ENCODE measurements around the gene AGMO. TPM values are rescaled to one million over a fixed set of nuclear protein-coding genes. Genes with fewer than 3 reads are reported as not detected.

The AGMO gene
- total RNA-seq, 1 donor from 2014 or later: 0.20 TPM

DNA sequence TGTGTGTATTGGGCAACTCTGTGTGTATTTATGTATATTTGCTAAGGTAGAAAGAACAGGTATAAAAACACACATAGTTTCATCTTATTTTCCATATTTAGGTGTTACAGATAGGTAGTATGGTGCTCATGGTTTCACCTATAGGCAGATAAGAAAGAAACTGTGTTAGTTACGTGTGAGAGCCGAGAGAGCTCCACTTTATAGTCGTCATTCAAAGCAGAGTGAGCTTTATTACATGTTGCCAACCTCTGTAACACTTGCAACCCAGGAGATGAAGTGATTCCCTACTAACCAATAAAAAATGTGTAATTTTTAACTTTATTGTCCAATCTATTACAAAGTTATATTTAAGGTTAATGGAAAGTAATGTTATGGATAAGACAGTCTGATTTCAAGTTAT lies 121.3 kb downstream of the AGMO start:
- H3K36me3 ChIP-seq: no peaks in the 10 kb centered on the region
- TF ChIP-seq, protein P1, sequence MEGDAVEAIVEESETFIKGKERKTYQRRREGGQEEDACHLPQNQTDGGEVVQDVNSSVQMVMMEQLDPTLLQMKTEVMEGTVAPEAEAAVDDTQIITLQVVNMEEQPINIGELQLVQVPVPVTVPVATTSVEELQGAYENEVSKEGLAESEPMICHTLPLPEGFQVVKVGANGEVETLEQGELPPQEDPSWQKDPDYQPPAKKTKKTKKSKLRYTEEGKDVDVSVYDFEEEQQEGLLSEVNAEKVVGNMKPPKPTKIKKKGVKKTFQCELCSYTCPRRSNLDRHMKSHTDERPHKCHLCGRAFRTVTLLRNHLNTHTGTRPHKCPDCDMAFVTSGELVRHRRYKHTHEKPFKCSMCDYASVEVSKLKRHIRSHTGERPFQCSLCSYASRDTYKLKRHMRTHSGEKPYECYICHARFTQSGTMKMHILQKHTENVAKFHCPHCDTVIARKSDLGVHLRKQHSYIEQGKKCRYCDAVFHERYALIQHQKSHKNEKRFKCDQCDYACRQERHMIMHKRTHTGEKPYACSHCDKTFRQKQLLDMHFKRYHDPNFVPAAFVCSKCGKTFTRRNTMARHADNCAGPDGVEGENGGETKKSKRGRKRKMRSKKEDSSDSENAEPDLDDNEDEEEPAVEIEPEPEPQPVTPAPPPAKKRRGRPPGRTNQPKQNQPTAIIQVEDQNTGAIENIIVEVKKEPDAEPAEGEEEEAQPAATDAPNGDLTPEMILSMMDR (IDR thresholded peaks at IDR 0.05): no peak
- H3K4me1 ChIP-seq: no peaks in the 10 kb centered on the region
- no peak overlapping the region for H3K27ac ChIP-seq
- intact Hi-C loops (cut with DNase I): no loop called here
- DNase-seq (no peak), ATAC-seq (no peak)
- no peak overlapping the region for H3K4me3 ChIP-seq
- H3K9me3 ChIP-seq: no peaks in the 10 kb centered on the region
- no peaks in the 10 kb centered on the region for H3K27me3 ChIP-seq

DNA sequence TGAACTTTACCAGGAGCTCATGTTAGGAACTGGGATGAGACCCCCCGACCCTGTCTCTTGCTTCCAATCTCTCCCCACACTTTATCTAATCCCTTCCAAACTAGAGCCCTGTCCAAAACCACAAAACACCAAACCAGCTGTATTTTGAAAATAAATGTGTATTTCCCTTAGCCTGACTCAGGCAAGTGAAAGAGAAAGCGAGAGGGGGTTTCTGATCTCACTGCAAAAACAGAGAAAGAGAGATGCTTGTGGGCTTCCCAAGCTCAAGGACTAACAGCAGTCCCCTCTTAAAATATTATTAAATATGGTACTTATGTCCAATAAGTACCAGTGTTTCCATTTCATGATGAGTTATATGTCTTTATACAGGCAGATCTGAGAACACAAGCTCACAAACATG lies 122.0 kb downstream of the AGMO start:
- no peaks in the 10 kb centered on the region for H3K27me3 ChIP-seq
- H3K9me3 ChIP-seq: no peaks in the 10 kb centered on the region
- no peaks in the 10 kb centered on the region for H3K36me3 ChIP-seq
- ATAC-seq: no peak
- no peak overlapping the region for H3K27ac ChIP-seq
- intact Hi-C loops (cut with DNase I): no loop called here
- TF ChIP-seq, protein P1 (IDR thresholded peaks at IDR 0.05): no peak
- no peak for DNase-seq
- H3K4me1 ChIP-seq: no peaks in the 10 kb centered on the region
- H3K4me3 ChIP-seq: no peak overlapping the region

DNA sequence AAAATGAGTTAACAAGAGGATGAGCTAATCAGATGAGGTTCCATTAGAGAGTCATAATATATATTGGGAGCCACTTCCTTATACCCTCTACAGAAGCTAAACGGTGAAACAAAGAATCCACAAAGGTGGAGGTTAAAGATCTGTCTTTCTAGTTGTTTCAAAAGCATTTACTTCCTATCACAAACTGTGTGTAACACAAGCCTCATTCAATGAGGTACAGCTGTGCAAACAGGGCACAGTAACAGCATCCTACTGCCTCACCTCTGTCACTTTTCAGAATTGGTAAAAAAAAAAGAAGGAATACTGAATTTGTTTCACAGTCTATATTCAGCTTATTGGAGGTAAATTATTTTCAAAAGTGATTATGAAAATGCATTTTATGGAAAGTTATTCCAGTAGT lies 128.7 kb downstream of the AGMO start:
- intact Hi-C loops (cut with DNase I): no loop called here
- ATAC-seq (no peak), DNase-seq (no peak)
- TF ChIP-seq, protein P1 (IDR thresholded peaks at IDR 0.05): no peak
- no peak overlapping the region for H3K4me3 ChIP-seq
- H3K27me3 ChIP-seq: no peaks in the 10 kb centered on the region
- H3K9me3 ChIP-seq: no peaks in the 10 kb centered on the region
- no peaks in the 10 kb centered on the region for H3K36me3 ChIP-seq
- H3K27ac ChIP-seq: no peak overlapping the region
- H3K4me1 ChIP-seq: no peaks in the 10 kb centered on the region

DNA sequence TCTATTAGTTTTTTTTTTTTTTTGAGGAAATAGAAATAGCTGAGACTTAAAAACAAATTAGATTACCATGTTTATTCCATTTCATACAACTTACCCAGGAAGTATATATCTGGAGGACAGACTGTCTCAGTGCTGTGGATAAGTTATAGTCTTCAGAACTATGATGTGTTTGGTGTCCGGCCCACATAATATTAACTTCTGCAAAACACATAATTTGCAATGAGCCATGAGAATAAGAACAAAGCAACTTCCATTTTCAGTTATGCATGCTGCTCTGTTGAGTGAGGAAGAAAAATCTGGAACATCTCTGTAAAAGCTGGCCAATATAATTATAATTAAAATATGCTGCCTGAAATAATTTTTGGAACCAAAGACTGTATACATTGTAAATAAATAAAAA lies 130.9 kb downstream of the AGMO start:
- Histone ChIP-seq H3K27me3 (no peaks in the 10 kb centered on the region), H3K4me3 (no peak overlapping the region), H3K4me1 (no peaks in the 10 kb centered on the region), H3K9me3 (no peaks in the 10 kb centered on the region), H3K27ac (no peak overlapping the region), H3K36me3 (no peaks in the 10 kb centered on the region)
- TF ChIP-seq, protein P1 (IDR thresholded peaks at IDR 0.05): no peak
- DNase-seq (no peak), ATAC-seq (no peak)
- intact Hi-C loops (cut with DNase I): no loop called here

DNA sequence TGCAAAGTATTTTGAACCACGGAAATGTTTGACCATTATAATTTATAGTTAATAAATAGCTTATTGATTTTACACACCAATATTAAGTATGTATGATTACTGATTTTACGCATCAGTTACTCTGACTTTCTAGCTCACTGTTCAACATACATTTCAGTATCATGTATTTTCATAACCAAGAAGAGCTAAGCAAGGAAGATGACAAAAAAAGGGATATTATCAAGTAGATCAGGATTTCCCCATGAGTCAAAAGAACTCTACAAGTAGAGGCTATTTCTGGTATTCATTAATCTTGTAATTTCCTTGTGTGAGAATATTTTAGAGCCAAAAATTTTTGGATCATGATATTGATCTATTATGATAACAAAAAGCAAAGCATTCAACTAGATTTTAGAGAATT lies 131.6 kb downstream of the AGMO start:
- ATAC-seq (no peak), DNase-seq (no peak)
- Histone ChIP-seq H3K9me3 (no peaks in the 10 kb centered on the region), H3K4me3 (no peak overlapping the region), H3K36me3 (no peaks in the 10 kb centered on the region), H3K27ac (no peak overlapping the region), H3K4me1 (no peaks in the 10 kb centered on the region), H3K27me3 (no peaks in the 10 kb centered on the region)
- TF ChIP-seq, protein P1 (IDR thresholded peaks at IDR 0.05): no peak
- intact Hi-C loops (cut with DNase I): no loop called here

DNA sequence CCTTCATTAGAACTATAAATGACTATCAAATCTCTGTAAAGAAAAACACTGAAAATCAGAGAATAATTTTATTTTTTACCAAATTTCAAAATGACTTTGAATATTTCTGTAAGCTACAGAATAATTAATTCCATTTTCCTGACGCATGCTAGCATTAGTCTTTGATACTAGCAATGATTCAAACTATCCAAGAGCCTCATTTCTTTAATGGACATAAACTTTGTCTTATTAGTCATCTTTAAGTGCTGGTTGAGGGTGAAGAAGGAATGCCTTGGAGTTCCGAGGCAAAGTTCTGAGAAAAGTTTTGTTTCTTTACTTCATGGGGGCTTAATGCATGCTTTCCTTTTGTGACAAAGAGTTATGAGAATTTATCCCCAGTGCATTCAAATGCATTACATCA lies 137.3 kb downstream of the AGMO start:
- H3K27ac ChIP-seq: no peak overlapping the region
- no peak overlapping the region for H3K4me3 ChIP-seq
- no peaks in the 10 kb centered on the region for H3K4me1 ChIP-seq
- no peak for ATAC-seq
- no peak for DNase-seq
- no peaks in the 10 kb centered on the region for H3K27me3 ChIP-seq
- H3K36me3 ChIP-seq: no peaks in the 10 kb centered on the region
- TF ChIP-seq, protein P1 (IDR thresholded peaks at IDR 0.05): no peak
- H3K9me3 ChIP-seq: no peaks in the 10 kb centered on the region
- intact Hi-C loops (cut with DNase I): no loop called here
